Gastroesophageal sphincter (tissue), 3 donors: ENCODE results near the gene WDR5.

Experiments
- POLR2A ChIP-seq, 2 donors: fragments of 450-650 bp; IDR thresholded peaks; one replicate each; pipeline ENCODE4 v1.6.1; 2017; ENCODE audit warnings: antibody characterized with exemption in 2 of 2, mild to moderate bottlenecking in 2 of 2, moderate library complexity in 1 of 2
- TF ChIP-seq, protein P1 (sequence below), 4 experiments: fragments of 200-600 bp in 2 of 4; fragments of 450-650 bp in 2 of 4; sonication (generic) in 1 of 4; IDR thresholded peaks; one replicate each; pipeline ENCODE4 v1.5.1; 2017 to 2019; ENCODE audit warnings: antibody characterized with exemption in 4 of 4, mild to moderate bottlenecking in 2 of 4, moderate library complexity in 2 of 4

DNA sequence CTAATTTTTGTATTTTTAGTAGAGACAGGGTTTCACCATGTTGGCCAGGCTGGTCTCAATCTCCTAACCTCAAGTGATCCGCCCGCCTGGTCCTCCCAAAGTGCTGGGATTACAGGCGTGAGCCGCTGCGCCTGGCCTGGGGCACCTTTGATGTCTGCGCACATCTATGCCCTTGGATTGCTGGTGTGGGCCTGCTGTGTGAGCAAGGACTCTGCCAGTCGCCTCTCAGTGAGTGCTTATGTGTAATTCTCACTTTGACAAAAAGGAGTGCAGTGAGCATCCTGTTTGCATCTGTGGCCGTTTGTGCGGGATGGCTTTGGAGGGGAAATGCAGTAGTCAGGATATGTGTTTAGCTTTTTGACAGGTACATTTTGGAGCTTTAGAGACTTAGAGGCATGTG lies 9.4 kb downstream of the WDR5 start:
- TF ChIP-seq, protein P1, sequence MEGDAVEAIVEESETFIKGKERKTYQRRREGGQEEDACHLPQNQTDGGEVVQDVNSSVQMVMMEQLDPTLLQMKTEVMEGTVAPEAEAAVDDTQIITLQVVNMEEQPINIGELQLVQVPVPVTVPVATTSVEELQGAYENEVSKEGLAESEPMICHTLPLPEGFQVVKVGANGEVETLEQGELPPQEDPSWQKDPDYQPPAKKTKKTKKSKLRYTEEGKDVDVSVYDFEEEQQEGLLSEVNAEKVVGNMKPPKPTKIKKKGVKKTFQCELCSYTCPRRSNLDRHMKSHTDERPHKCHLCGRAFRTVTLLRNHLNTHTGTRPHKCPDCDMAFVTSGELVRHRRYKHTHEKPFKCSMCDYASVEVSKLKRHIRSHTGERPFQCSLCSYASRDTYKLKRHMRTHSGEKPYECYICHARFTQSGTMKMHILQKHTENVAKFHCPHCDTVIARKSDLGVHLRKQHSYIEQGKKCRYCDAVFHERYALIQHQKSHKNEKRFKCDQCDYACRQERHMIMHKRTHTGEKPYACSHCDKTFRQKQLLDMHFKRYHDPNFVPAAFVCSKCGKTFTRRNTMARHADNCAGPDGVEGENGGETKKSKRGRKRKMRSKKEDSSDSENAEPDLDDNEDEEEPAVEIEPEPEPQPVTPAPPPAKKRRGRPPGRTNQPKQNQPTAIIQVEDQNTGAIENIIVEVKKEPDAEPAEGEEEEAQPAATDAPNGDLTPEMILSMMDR (IDR thresholded peaks at IDR 0.05) = no peak
- TF ChIP-seq POLR2A (IDR thresholded peaks at IDR 0.05) = no peak
